Fibroblast of villous mesenchyme (primary cell): ENCODE data around the gene SOCS4. TPM values are rescaled to one million over a fixed set of nuclear protein-coding genes. Genes with fewer than 3 reads are reported as not detected.
"Not testable (repeated sequence)": the region's sequence is repeated elsewhere in the genome, so short reads cannot be mapped to it uniquely, and the experiment has no call there.

ENCODE experiments used
- DNase-seq: peaks from one replicate; pipeline ENCODE4 v3.0.0-alpha.2; 2010; ENCODE audit warnings: low read depth
- H3K4me3 ChIP-seq: 2 replicates; pipeline ENCODE4 v1.5.1; 2011; ENCODE audit warnings: low read depth, mild to moderate bottlenecking, low read length
- CTCF ChIP-seq: IDR thresholded peaks from 2 replicates; pipeline ENCODE4 v1.5.1; 2012; ENCODE audit warnings: low read depth, mild to moderate bottlenecking, low read length; ENCODE audit not compliant: insufficient read depth
- total RNA-seq: library from RNA; depleted of rRNA; stranded (reverse); fragments of >200 nt; gene quantifications from 2 replicates; pipeline ENCODE4 v1.2.3, GENCODE V29; 2012

SOCS4 gene
- total RNA-seq, 1 donor: 26.8 TPM

- H3K4me3 ChIP-seq: no peak overlapping the region
- TF ChIP-seq CTCF: no peak
- no peak for DNase-seq
Observed at GRCh38 chr14:55059333-55059732, 32.3 kb downstream of the SOCS4 start.

DNA sequence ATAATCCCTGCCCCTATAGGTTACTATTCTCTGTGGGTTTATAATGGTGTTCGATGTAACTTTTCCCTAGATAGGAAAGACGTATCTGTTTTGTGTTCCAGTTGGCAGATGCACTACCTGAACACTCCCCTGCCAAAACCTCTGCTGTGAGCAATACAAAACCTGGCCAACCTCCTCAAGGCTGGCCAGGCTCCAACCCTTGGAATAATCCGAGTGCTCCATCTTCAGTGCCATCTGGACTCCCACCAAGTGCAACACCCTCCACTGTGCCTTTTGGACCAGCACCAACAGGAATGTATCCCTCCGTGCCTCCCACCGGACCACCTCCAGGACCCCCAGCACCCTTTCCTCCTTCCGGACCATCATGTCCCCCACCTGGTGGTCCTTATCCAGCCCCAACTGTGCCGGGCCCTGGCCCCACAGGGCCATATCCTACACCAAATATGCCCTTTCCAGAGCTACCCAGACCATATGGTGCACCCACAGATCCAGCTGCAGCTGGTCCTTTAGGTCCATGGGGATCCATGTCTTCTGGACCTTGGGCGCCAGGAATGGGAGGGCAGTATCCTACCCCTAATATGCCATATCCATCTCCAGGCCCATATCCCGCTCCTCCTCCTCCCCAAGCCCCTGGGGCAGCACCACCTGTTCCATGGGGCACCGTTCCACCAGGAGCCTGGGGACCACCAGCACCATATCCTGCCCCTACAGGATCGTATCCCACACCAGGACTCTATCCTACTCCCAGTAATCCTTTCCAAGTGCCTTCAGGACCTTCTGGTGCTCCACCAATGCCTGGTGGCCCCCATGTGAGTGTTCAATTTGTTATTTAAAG lies 35.7 kb downstream of the SOCS4 start:
- no peak for TF ChIP-seq CTCF
- DNase-seq: no peak
- no peak overlapping the region for H3K4me3 ChIP-seq

GRCh38 chr14:55064896-55065295 lies 37.9 kb downstream of the SOCS4 start:
- H3K4me3 ChIP-seq, DNase-seq: not testable (repeated sequence)

DNA sequence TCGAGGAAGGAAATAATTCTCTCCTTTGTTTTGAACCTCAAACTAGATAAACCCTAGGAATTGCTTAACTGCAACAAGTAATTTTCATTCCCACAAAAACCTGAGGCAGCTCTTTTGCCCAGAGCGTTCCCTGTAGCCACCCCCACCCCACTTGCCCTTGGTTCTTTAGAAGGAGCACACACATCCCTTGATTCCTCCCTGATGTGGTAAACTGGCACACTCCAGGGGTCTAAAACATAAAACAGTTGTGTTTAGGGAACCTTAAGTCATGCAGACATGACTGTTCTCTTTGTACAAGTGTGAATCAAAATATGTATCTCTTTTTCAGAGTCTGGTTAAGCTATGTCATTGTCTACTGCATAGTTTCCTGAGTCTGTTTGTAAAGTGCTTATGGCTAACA lies 38.4 kb downstream of the SOCS4 start:
- no peak for DNase-seq
- no peak overlapping the region for H3K4me3 ChIP-seq
- no peak for TF ChIP-seq CTCF

GRCh38 chr14:55066223-55066622 lies 39.2 kb downstream of the SOCS4 start:
- TF ChIP-seq CTCF: no peak
- no peak overlapping the region for H3K4me3 ChIP-seq
- DNase-seq: no peak

DNA sequence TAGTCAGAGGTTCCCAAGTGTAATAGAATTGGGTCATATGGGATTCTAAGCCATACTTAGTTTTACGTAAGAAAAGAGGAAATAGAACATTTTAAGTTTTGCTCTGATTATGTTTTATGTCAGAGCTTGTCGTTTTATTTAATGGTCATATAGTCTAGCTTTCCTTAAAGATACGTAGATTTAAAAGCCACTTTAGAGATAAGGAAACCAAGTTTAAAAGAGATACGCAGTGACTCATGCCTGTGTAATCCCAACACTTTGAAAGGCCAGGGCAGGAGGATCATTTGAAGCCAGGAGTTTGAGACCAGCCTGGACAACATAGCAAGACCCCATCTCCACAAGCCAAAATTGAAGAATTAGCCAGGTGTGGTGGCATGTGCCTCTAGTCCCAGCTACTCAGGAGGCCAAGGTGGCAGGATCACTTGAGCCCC lies 44.0 kb downstream of the SOCS4 start:
- H3K4me3 ChIP-seq: no peak overlapping the region
- peak; percentile 75 for DNase-seq
- no peak for TF ChIP-seq CTCF

- no peak for TF ChIP-seq CTCF
- peak; percentile 62 for DNase-seq
- H3K4me3 ChIP-seq: no peak overlapping the region
Observed at GRCh38 chr14:55071870-55072640, 45.0 kb downstream of the SOCS4 start.
